NCI-H2227 (cell line): Measurements from ENCODE around the gene OR10G7.

ENCODE experiments used
- DNase-seq: peaks from one replicate; lab custom pipeline; 2025; ENCODE audit not compliant: unreplicated experiment; lab: John Stamatoyannopoulos, UW

Gene OR10G7, protein sequence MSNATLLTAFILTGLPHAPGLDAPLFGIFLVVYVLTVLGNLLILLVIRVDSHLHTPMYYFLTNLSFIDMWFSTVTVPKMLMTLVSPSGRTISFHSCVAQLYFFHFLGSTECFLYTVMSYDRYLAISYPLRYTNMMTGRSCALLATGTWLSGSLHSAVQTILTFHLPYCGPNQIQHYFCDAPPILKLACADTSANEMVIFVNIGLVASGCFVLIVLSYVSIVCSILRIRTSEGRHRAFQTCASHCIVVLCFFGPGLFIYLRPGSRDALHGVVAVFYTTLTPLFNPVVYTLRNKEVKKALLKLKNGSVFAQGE

GRCh38 chr11:124041254-124041653, at the start of gene OR10G7:
Gene OR10G7, minus strand, starts transcription at chr11:124041325. Its CDS starts 2,324 bp downstream, at chr11:124039001.
- DNase-seq: no peak

DNA sequence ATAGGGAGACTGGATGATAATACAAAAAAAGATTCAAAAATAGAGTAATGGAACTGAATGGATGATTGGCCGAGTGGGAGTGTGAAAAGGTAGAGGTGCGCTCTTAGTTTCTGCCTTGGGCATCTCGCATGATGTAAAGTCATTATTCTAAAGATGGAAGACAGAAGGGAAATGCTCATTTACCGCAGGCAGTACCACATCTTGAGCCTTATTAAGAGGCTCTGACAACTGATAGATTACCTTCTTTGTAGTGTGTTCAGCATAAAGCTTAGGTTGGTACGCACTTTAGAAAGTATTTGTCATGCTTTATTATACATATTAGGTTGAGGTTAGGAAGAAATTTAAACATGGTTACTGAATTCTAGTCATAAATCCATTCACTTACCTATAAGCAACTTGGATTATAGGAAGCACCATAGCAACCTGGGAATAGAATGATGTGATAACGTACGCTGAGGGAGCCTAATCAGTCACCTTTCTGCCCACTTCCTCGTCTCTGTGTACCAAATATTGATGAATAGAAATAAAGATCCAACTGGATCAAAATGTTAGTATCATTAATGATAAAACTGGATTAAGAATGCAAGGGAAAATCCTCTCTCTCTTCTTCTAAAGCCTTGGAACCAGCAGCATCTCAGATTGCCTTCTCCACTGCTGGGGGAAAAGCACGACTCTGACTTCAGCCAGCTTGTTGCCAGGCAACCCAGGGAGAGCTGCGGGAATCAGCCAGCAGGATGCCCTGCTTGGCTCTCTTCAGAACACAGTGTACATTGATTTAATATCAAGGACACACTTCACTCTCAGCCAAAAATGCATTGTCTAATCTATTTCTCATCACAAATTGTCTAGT, 45.1 kb upstream of the OR10G7 start:
- DNase-seq: peak; percentile 37

GRCh38 chr11:124085583-124085982, 44.5 kb upstream of the OR10G7 start:
- DNase-seq: no peak

GRCh38 chr11:124082371-124082770, 41.2 kb upstream of the OR10G7 start:
- no peak for DNase-seq

GRCh38 chr11:124081483-124081882, 40.4 kb upstream of the OR10G7 start:
- no peak for DNase-seq

DNA sequence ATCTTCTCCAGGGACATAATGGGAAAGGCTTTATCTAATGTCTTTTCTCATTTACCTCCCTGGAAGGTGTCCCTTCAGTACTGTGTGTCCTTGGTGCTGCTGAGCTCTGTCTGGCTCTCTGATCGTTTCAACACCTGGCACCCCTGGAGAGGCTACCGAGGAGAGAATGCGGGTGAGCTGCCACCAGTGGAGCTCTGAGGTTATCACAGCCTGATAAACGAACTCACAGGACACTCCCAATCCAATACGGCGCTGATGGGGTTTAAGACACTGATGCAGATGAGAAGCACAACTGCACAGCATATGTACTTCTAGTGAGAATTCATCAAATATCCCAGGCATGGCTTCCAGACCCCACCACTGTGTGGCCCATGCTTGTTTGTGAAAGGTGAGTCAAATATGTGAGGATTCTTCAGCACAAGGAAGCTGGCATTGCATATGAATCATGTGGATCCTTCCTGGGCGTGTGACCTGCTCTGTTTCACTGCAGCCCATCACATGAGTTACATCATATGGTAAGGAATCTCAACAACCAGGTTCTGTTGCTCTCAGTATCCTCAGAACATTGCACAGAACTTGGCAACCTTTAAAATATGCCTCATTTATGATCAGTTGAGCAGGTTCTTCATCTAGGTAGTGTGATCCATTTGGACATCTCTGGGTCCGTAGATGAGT, 39.3 kb upstream of the OR10G7 start:
- no peak for DNase-seq

- no peak for DNase-seq
Observed at GRCh38 chr11:124079631-124080326, 38.7 kb upstream of the OR10G7 start.

DNA sequence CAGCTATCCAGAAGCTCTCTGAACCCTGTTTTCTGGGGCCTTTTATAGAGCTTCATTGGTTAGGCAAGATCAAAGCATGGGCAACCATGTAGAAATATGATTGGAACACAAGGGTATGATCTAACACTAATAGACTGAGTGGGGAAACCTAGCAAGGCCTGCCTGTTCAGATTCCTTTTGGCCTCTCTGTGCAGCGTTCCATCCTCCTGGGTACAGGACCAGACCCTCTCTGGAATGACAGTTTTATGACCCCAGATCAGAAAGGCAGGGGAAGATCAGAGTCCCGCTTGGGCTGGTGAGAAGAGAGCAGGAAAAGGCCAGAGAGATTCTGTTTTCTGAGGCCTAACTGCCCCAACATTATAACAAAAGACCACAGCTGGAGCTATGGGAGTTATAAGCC, 37.5 kb upstream of the OR10G7 start:
- no peak for DNase-seq

DNA sequence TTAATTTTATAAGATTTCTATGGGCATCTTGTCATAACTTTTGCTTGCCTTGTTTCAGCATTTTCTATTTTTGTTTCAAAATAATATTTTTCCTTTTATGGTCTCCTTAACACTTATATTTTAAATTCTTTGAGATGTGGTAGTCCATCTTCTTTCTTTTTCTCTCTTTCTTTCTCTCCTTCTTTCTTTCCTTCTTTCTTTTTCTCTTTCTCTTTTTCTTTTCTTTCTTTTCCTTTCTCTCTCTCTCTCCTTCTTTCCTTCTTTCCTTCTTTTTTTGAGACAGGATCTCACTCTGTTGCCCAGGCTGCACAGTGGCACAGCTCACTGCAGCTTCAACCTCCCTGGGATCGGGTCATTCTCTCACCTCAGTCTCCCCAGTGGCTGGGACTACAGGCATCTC, 36.1 kb upstream of the OR10G7 start:
- DNase-seq: no peak

DNA sequence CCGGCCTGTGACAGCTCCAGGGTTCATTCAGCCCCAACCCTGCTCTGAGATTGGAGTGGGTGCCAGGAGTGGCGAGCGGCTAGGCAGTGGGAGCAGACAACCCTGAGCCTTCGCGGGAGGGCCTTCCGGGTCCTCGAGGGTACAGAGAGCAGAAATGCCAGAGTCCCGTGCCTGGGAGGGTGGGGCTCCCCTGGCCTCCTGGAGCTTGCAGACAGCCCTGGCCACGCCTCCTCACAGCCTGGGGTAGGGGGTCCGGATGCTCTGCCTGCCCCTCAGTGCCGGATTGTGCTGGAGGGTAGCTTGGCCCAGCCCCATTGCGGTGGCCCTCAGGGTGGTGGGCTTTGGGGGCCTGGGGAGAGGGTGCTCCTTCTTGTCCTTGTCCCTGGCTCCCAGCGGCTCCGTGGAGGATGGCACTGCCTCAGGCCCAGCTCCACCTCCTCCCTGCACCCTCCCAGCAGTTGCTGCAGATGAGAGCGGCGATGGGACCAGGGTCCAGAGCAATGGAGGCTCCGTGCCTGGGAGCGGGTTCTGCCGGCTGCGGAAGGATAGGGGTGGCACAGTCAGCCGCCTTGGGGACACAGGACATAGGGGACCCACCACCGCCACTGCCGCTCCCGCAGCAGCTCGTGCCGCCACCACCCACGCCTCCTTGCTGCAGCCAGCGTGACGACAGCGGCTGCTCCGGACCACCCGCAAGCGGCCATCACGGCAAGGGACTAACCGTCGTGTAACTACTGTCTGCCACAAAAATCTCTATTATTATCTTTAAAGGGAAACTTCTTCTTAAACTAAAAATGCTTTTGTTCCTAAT, 34.9 kb upstream of the OR10G7 start:
- peak; percentile 25 for DNase-seq

GRCh38 chr11:124075492-124075840, 34.3 kb upstream of the OR10G7 start:
- no peak for DNase-seq

DNA sequence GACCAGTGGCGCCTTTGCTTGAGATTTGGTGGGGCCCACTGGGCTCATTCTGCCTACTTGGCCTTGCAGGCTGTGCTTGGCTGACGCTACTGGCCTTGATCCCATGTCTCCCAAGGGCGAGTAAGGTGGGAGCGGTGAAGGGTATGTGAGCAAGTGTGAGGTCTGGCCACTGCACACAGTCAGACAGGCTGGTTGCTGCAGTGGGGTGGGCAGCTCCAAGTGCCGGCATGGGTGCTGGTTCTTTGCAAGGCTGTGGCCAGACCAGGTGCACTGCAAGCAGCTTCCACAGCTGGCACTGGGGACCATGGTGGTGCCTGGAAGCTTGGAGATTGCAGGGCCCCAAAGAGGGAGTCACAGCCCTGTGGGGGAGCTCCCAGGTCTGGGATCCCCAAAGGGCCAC, 33.4 kb upstream of the OR10G7 start:
- DNase-seq: no peak

GRCh38 chr11:124072147-124072546, 31.0 kb upstream of the OR10G7 start:
- DNase-seq: no peak

- DNase-seq: no peak
Observed at GRCh38 chr11:124071623-124071948, 30.5 kb upstream of the OR10G7 start.

- peak; percentile 44 for DNase-seq
Observed at GRCh38 chr11:124070915-124071622, 29.9 kb upstream of the OR10G7 start.

GRCh38 chr11:124069429-124070401, 28.6 kb upstream of the OR10G7 start:
- DNase-seq: peak; percentile 54

- no peak for DNase-seq
Observed at GRCh38 chr11:124068601-124069110, 27.5 kb upstream of the OR10G7 start.

DNA sequence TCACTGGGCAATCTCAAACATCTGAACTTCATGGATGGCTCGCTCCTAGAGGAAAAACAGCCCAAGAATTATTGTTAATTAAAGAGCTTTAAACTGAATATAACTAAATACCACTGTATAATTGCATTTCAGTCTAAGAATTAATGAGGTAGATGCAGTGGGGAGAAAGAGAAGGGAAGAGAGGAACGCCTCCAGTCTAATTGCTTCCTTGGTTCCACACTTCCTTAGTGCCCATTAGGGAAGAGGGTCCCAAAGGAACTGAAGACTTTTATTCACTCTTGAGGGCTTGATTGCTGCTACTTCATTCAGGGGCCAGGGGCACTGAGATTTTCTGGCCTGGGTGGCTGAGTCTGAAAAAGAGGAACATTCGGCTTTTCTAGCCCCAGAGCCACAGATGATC, 11.8 kb upstream of the OR10G7 start:
- DNase-seq: no peak

GRCh38 chr11:124050748-124051147, 9.6 kb upstream of the OR10G7 start:
- DNase-seq: no peak
